Stimulated activated CD8-positive, alpha-beta memory T cell treated with anti-CD3 and anti-CD28 coated beads, Interleukin-4, amount 100 ng/mL, for 48 hours (primary cell): ENCODE results near the gene CCDC74B.
A peak's percentile ranks its signal among the peaks of the same experiment; 100 is the strongest.
"Not testable (repeated sequence)": the region's sequence is repeated elsewhere in the genome, so short reads cannot be mapped to it uniquely, and the experiment has no call there.

Experiments used
- DNase-seq: peaks from one replicate; pipeline ENCODE4 v3.0.0-alpha.2; 2020

The CCDC74B gene

GRCh38 chr2:130148515-130148914 is 3.6 kb upstream of the CCDC74B start:
- DNase-seq = peak; percentile 9

GRCh38 chr2:130143266-130144039 is 1.5 kb downstream of the CCDC74B start:
- not testable (repeated sequence) for DNase-seq

DNA sequence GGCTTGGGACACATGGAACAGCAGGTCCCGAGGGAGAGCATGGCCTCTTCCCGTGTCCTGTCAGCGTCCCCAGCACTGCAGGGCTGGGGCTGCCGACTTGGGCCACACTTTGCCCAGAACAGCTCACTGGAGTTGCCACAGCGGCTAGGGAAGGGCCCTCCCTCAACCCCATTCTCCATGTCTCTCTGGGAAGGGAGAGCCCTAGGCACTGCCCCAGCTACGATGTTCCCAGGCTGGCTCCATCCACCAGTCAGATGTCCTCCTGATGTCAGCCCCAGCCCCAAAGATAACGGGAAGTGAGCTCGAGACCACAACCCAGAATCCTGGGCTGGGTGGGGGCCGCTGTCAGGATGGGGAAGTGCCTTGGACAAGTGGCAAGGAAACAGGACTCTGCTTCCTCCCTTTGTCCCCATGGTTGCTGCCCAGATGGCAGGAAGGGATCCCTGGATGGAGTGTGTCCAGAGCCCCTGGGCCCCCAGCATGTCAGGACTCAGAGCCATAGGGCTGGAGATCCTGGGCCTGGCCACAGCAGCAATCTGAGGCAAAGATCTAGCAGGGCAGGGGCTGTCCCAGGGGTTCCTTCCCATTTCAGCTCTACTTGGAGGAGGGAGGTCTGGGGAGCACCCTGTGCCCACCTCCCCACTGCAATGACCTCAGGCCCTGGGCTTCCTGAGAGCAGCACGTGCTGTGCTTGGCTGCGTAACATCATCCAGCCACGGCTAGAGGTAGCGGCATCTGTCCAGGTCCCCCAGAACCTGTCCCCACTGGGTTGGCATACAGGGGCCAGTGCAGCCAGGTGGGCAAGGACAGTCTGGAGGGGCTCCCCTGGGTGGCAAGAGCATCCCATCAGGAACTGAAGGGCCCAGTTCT is 2.3 kb downstream of the CCDC74B start:
- not testable (repeated sequence) for DNase-seq

GRCh38 chr2:130141645-130142370 is 3.1 kb downstream of the CCDC74B start:
- not testable (repeated sequence) for DNase-seq

DNA sequence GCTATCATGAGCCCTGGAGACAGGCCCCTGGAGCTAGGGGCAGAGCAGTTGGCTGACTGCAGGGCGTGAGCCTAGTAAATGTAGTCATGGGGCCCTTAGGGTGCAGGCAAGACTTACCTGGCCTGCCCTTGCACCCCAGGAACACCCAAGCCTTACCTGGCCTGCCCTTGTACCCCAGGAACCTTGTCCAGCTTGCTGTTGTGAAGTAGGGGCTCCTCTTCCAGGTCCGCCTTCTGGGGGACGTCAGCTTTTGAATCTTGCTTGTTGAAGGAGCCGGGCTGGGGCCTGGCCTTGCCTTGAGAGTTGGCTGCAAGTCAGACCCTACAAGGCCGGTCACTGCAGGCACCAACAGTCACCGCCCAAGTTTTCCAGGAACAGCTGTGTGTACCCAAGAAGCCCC is 3.9 kb downstream of the CCDC74B start:
- DNase-seq = not testable (repeated sequence)

- not testable (repeated sequence) for DNase-seq
These were observed 4.4 kb downstream of the CCDC74B start for GRCh38 chr2:130140516-130140915.

- not testable (repeated sequence) for DNase-seq
These were observed 5.3 kb downstream of the CCDC74B start for GRCh38 chr2:130139331-130140280.

DNA sequence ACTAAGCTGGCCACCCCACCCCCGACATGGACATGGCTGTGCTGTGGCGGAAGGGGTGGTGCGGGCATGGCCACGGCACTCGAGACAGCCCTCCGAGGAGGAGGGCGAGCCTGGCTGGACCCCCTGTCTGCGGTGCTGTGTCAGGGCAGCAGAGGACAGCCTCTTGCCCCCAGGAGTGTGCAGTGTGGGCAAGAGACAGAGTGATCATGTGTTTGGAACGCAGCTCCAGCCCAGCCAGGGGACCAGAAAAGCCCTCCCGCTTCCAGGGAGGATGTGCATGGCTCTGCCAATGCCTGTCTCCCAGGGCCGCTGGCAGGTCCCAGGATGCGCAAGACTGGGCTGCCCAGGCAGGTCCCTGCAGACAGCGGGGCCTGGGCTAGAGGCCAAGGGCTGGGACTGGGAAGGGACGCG is 6.1 kb downstream of the CCDC74B start:
- DNase-seq = not testable (repeated sequence)

GRCh38 chr2:130138326-130138725 is 6.6 kb downstream of the CCDC74B start:
- DNase-seq = not testable (repeated sequence)

- DNase-seq = not testable (repeated sequence)
These were observed 7.8 kb downstream of the CCDC74B start for GRCh38 chr2:130137118-130137517.

DNA sequence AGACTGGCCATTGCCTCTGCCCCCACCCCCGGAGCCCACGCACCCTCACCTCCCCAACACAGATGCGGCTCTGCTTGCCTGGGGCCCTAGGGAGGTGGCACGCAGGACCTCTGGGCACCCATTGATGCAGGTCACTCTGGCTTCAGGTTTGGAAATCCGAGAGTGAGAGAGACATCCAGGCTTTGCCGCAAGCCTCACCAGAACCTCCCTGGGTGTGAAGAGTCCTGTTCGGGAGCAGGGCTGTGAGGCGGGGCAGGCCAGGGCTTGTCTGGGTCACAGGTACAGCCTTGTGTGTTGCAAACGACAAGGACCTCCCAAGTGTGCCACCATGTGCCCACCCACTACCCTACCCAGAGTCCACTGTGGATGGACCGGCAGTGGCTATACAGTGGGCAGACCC is 8.4 kb downstream of the CCDC74B start:
- not testable (repeated sequence) for DNase-seq

- DNase-seq = no peak
These were observed 9.0 kb downstream of the CCDC74B start for GRCh38 chr2:130135692-130136541.

- DNase-seq = not testable (repeated sequence)
These were observed 15.6 kb downstream of the CCDC74B start, which contains the start of gene POTEF for GRCh38 chr2:130129120-130129829. Gene POTEF (minus strand): TSS chr2:130129222. CDS start chr2:130120515, 8,707 bp downstream.

GRCh38 chr2:130128464-130128863 is 16.4 kb downstream of the CCDC74B start:
- DNase-seq = not testable (repeated sequence)

DNA sequence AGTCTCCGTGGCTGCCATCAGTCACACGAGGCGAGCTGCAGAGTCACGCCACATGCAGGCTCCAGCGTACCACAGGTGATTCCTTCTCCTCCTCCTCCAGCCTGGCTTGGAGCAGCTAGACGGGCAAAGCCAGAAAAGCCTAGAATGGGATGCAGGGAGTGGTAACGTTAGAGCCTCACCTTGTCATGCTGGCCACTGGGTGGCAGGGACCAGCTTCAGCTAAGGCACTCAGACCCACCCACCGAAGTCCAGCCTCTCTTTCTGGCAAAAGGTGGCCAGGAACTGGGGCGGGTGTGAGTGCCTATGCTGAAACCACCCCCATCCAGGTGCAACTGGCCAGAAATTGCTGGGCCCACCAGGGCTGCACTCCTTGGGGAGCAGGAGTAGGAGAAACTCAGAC is 17.2 kb downstream of the CCDC74B start:
- DNase-seq = not testable (repeated sequence)

- not testable (repeated sequence) for DNase-seq
These were observed 24.0 kb downstream of the CCDC74B start for GRCh38 chr2:130120924-130121323.

- DNase-seq = not testable (repeated sequence)
These were observed 42.1 kb downstream of the CCDC74B start for GRCh38 chr2:130102597-130103363.
